IMR-90 (cell line): Measurements from ENCODE around the gene SIRT2. TPM values are rescaled to one million over a fixed set of nuclear protein-coding genes. Genes with fewer than 3 reads are reported as not detected.

Experiments
- ATAC-seq: fragments of 200-7000 bp; cut with Tn5 transposase; 2 replicates; pipeline ENCODE4 v1.9.1; 2020; ENCODE audit warnings: low read depth, mild to moderate bottlenecking, moderate library complexity
- BruUV-seq: library from RNA; stranded (reverse); fragments of 400-500 nt; replicated peaks from 2 replicates; lab custom pipeline; 2021; lab: Mats Ljungman, UMichigan
- CTCF ChIA-PET: fragments of 300-600 bp; formaldehyde crosslinking; extraction: SDS; loops from one replicate; lab custom pipeline; 2021; ENCODE audit warnings: antibody characterized with exemption; lab: Yijun Ruan, JAX
- POLR2A ChIA-PET: fragments of 300-600 bp; sonication (Branson Sonifier 250); formaldehyde crosslinking; loops from one replicate; lab custom pipeline; 2022; ENCODE audit warnings: antibody characterized with exemption; ENCODE audit not compliant: unreplicated experiment; lab: Charles Lee
- DNase-seq: peaks from one replicate; pipeline ENCODE4 v3.0.0; 2013
- H2AFZ ChIP-seq: replicated peaks from 2 replicates; pipeline ENCODE3; 2013; ENCODE audit warnings: low read length, mild to moderate bottlenecking; ENCODE audit not compliant: poor library complexity
- H2AK5ac ChIP-seq: 2 replicates; pipeline ENCODE4 v1.6.1; 2013; ENCODE audit warnings: low read depth, low read length, inconsistent platforms
- H2AK9ac ChIP-seq: replicated peaks from 2 replicates; pipeline ENCODE3; 2013; ENCODE audit warnings: mild to moderate bottlenecking, low read depth, low read length, moderate library complexity; ENCODE audit not compliant: poor library complexity
- H2BK120ac ChIP-seq: 2 replicates; pipeline ENCODE4 v1.6.1; 2013; ENCODE audit warnings: low read depth, low read length, inconsistent platforms
- H2BK15ac ChIP-seq: 3 replicates; pipeline ENCODE4 v1.6.1; 2013; ENCODE audit warnings: low read depth, low read length, inconsistent platforms
- H2BK20ac ChIP-seq: 2 replicates; pipeline ENCODE4 v1.6.1; 2013; ENCODE audit warnings: low read depth, mild to moderate bottlenecking, inconsistent platforms, low read length, moderate library complexity
- H2BK5ac ChIP-seq: 2 replicates; pipeline ENCODE4 v1.6.1; 2013; ENCODE audit warnings: mild to moderate bottlenecking, low read depth, low read length, inconsistent platforms; ENCODE audit not compliant: poor library complexity, severe bottlenecking
- H3K14ac ChIP-seq: replicated peaks from 2 replicates; pipeline ENCODE4 v1.6.1; 2013; ENCODE audit warnings: low read depth, low read length, inconsistent platforms
- H3K18ac ChIP-seq: 2 replicates; pipeline ENCODE4 v1.6.1; 2013; ENCODE audit warnings: low read depth, low read length, control low read depth
- H3K23ac ChIP-seq: 2 replicates; pipeline ENCODE4 v1.6.1; 2013; ENCODE audit warnings: low read depth, low read length, inconsistent platforms
- H3K27ac ChIP-seq: 2 replicates; pipeline ENCODE4 v1.5.1; 2013; ENCODE audit warnings: mild to moderate bottlenecking, control low read depth, low read length; ENCODE audit not compliant: insufficient read depth
- H3K27me3 ChIP-seq: 2 replicates; pipeline ENCODE4 v1.6.1; 2013; ENCODE audit warnings: low read length; ENCODE audit not compliant: control insufficient read depth, insufficient read depth
- H3K36me3 ChIP-seq: 2 replicates; pipeline ENCODE4 v1.6.1; 2013; ENCODE audit warnings: low read length, mixed read lengths; ENCODE audit not compliant: control insufficient read depth, insufficient read depth
- H3K4ac ChIP-seq: 2 replicates; pipeline ENCODE4 v1.6.1; 2013; ENCODE audit warnings: low read depth, low read length, inconsistent platforms
- H3K4me1 ChIP-seq: 2 replicates; pipeline ENCODE4 v1.6.1; 2013; ENCODE audit warnings: low read length, mixed read lengths; ENCODE audit not compliant: control insufficient read depth, insufficient read depth
- H3K4me2 ChIP-seq: 2 replicates; pipeline ENCODE4 v1.6.1; 2013; ENCODE audit warnings: low read depth, mild to moderate bottlenecking, control low read depth, low read length, moderate library complexity
- H3K4me3 ChIP-seq: 2 replicates; pipeline ENCODE4 v1.5.1; 2013; ENCODE audit warnings: low read depth, mild to moderate bottlenecking, control low read depth, low read length, moderate library complexity; ENCODE audit not compliant: insufficient read depth
- H3K56ac ChIP-seq: 2 replicates; pipeline ENCODE4 v1.6.1; 2013; ENCODE audit warnings: low read length, inconsistent platforms; ENCODE audit not compliant: insufficient read depth; ENCODE audit errors: extremely low read depth
- H3K79me1 ChIP-seq, 2 experiments: 2 replicates each; pipeline ENCODE4 v1.6.1; 2013; ENCODE audit warnings: low read length in 2 of 2, inconsistent platforms in 1 of 2, low read depth in 1 of 2
- H3K9ac ChIP-seq: 2 replicates; pipeline ENCODE4 v1.6.1; 2013; ENCODE audit warnings: low read depth, low read length, control low read depth
- H3K9me1 ChIP-seq: 2 replicates; pipeline ENCODE4 v1.6.1; 2013; ENCODE audit warnings: low read length, inconsistent platforms; ENCODE audit not compliant: insufficient read depth
- H3K9me3 ChIP-seq: 2 replicates; pipeline ENCODE4 v1.6.1; 2013; ENCODE audit warnings: low read length; ENCODE audit not compliant: control insufficient read depth, insufficient read depth
- H4K20me1 ChIP-seq: 2 replicates; pipeline ENCODE4 v1.6.1; 2013; ENCODE audit warnings: low read length, inconsistent platforms; ENCODE audit not compliant: insufficient read depth
- H4K5ac ChIP-seq: 2 replicates; pipeline ENCODE4 v1.6.1; 2013; ENCODE audit warnings: mild to moderate bottlenecking, low read depth, low read length, control low read depth
- H4K8ac ChIP-seq, 2 experiments: 2 replicates each; pipeline ENCODE4 v1.6.1; 2013; ENCODE audit warnings: low read depth in 2 of 2, low read length in 2 of 2, control low read depth in 1 of 2, inconsistent platforms in 1 of 2
- H4K91ac ChIP-seq: 2 replicates; pipeline ENCODE4 v1.6.1; 2013; ENCODE audit warnings: low read depth, low read length, inconsistent platforms; ENCODE audit not compliant: insufficient read depth
- BHLHE40 ChIP-seq: fragments of 150-350 bp; IDR thresholded peaks from 2 replicates; pipeline ENCODE4 v1.6.1; 2016; ENCODE audit warnings: mild to moderate bottlenecking, low read depth, low read length
- CHD1 ChIP-seq: IDR thresholded peaks from 2 replicates; pipeline ENCODE4 v1.6.1; 2012; ENCODE audit warnings: low read depth, low read length, improper control_type of control experiment
- CTCF ChIP-seq: conservative IDR thresholded peaks from 2 replicates; pipeline ENCODE4 v1.5.1; 2012; ENCODE audit warnings: mild to moderate bottlenecking, low read depth, low read length, improper control_type of control experiment
- MAFK ChIP-seq: IDR thresholded peaks from 2 replicates; pipeline ENCODE4 v1.6.1; 2012; ENCODE audit warnings: low read depth, low read length, improper control_type of control experiment
- MAZ ChIP-seq: IDR thresholded peaks from 2 replicates; pipeline ENCODE4 v1.6.1; 2012; ENCODE audit warnings: low read depth, mild to moderate bottlenecking, low read length, improper control_type of control experiment, moderate library complexity, borderline replicate concordance
- NFE2L2 ChIP-seq: fragments of 150-350 bp; IDR thresholded peaks from 2 replicates; pipeline ENCODE4 v1.6.1; 2016; ENCODE audit warnings: low read depth, mild to moderate bottlenecking, low read length
- RCOR1 ChIP-seq: IDR thresholded peaks from 2 replicates; pipeline ENCODE4 v1.6.1; 2012; ENCODE audit warnings: mild to moderate bottlenecking, low read length, improper control_type of control experiment; ENCODE audit not compliant: insufficient replicate concordance
- SMC3 ChIP-seq: fragments of 150-350 bp; IDR thresholded peaks from 2 replicates; pipeline ENCODE4 v1.6.1; 2016; ENCODE audit warnings: low read depth, mild to moderate bottlenecking, antibody characterized with exemption, low read length, moderate library complexity
- WGBS, 2 experiments: methylation state at CpG; one replicate each; pipeline versions ENCODE4 v1.1.5 to v1.1.7; 2013; ENCODE audit warnings: missing lambda C conversion rate in 2 of 2; ENCODE audit not compliant: insufficient read length in 1 of 2; ENCODE audit errors: extremely low coverage in 2 of 2; 5-methylcytosine and 5-hydroxymethylcytosine counted together
- dilution Hi-C: fragments of 300-500 bp; cut with HindIII; formaldehyde crosslinking; loops from one replicate; pipeline ENCODE4 v1.14.3; 2018; ENCODE audit warnings: low sequenced_read_pairs; ENCODE audit not compliant: unreplicated experiment
- in situ Hi-C: fragments of 300-500 bp; cut with MboI; formaldehyde crosslinking; loops from 3 replicates; pipeline ENCODE4 v1.14.3; 2019; ENCODE audit warnings: low sequenced_read_pairs, inconsistent platforms, mixed read lengths
- intact Hi-C: fragments of 100-400 bp; cut with micrococcal nuclease; formaldehyde crosslinking; loops from 2 replicates; pipeline ENCODE4 v1.10.0; 2022
- polyA plus RNA-seq, 3 experiments: library from polyadenylated mRNA; depleted of rRNA; stranded (reverse); fragments of >200 nt; gene quantifications; 2 replicates each; pipeline ENCODE4 v1.2.3, GENCODE V29; 2012; ENCODE audit warnings: low replicate concordance in 1 of 3
- total RNA-seq: library from RNA; depleted of rRNA; stranded (reverse); fragments of >200 nt; gene quantifications from 2 replicates; pipeline ENCODE4 v1.2.3, GENCODE V29; 2012

SIRT2 gene
- total and polyA plus RNA-seq, 2 of the 4 experiments (the other 2 are of a cell fraction) = 43.0 to 50.0 TPM

- H3K56ac ChIP-seq = no peak overlapping the region
- no peak overlapping the region for H3K18ac ChIP-seq
- H3K23ac ChIP-seq = no peak overlapping the region
- H3K9me3 ChIP-seq = no peaks in the 10 kb centered on the region; the same call in 1 of the 2 replicates
- H3K14ac ChIP-seq = no peak overlapping the region
- no peak overlapping the region for H2AK9ac ChIP-seq
- no peak overlapping the region for H2BK20ac ChIP-seq
- H2BK5ac ChIP-seq = no peak overlapping the region
- dilution Hi-C loops = no loop called here
- H2AFZ ChIP-seq = no peak overlapping the region
- no peaks in the 10 kb centered on the region for H3K4me1 ChIP-seq
- H3K36me3 ChIP-seq = peaks cover 17% of the 10 kb centered on the region
- BruUV-seq = no TSS peak
- no peaks in the 10 kb centered on the region for H4K20me1 ChIP-seq
- no peak overlapping the region for H4K5ac ChIP-seq
- no peak overlapping the region for H3K4me3 ChIP-seq
- H4K8ac ChIP-seq = no peak overlapping the region
- intact Hi-C loops = no loop called here
- WGBS, 2 experiments = 83% methylated on average over 2 of the region's 16 CpGs; no CpG with 5 or more reads in 1 of the 2 experiments
- H3K79me1 ChIP-seq = no peaks in the 10 kb centered on the region
- ChIA-PET POLR2A (no interaction called here), CTCF (interaction anchor here (1.1 kb wide), 1 partner anchor 19 kb away, joined by 3 read pairs; the partner anchor contains the start of genes MRPS12 and SARS2)
- peaks cover 4% of the 10 kb centered on the region; the same call in 1 of the 2 replicates for H3K27me3 ChIP-seq
- no peak overlapping the region for H4K91ac ChIP-seq
- DNase-seq (no peak), ATAC-seq (no peak)
- no peak for TF ChIP-seq CTCF
- TF ChIP-seq NFE2L2 = no peak
- TF ChIP-seq RCOR1 = no peak
- TF ChIP-seq BHLHE40 = no peak
- TF ChIP-seq MAZ = no peak
- TF ChIP-seq SMC3 = no peak
- no peak for TF ChIP-seq MAFK
- TF ChIP-seq CHD1 = no peak
- H3K27ac ChIP-seq = no peak overlapping the region
- no peak overlapping the region for H2BK120ac ChIP-seq
- H3K9ac ChIP-seq = no peak overlapping the region
- H3K4ac ChIP-seq = no peak overlapping the region
- in situ Hi-C loops = loop anchor here (25.0 kb wide), 1 partner anchor 174 kb away; the partner anchor contains the start of gene CAPN12
- H3K4me2 ChIP-seq = no peak overlapping the region
- no peak overlapping the region for H2BK15ac ChIP-seq
- no peak overlapping the region for H2AK5ac ChIP-seq
- H3K9me1 ChIP-seq = no peaks in the 10 kb centered on the region
These were observed 12.1 kb upstream of the SIRT2 start for GRCh38 chr19:38911388-38912001.
